Mammary epithelial cell (primary cell): Measurements from ENCODE around the gene UBFD1.

ENCODE experiments used
- CTCF ChIP-seq, 2 donors: IDR thresholded peaks in 1 of 2; conservative IDR thresholded peaks in 1 of 2; 2 replicates each; pipeline ENCODE4 v1.5.1; 2011 to 2012; ENCODE audit warnings: inconsistent platforms in 2 of 2, low read length in 2 of 2, mild to moderate bottlenecking in 2 of 2, control low read depth in 1 of 2, low read depth in 1 of 2; ENCODE audit not compliant: insufficient read depth in 1 of 2; ENCODE audit errors: extremely low read depth in 1 of 2
- EZH2 ChIP-seq: IDR thresholded peaks from 2 replicates; pipeline ENCODE4 v1.6.1; 2012; ENCODE audit warnings: low read length, inconsistent platforms, borderline replicate concordance

- TF ChIP-seq CTCF (conservative IDR thresholded peaks at IDR 0.05 in 1 of 2, IDR thresholded peaks at IDR 0.05 in 1 of 2; ENCODE audit: extremely low read depth in 1 of 2, insufficient read depth in 1 of 2, low read depth in 1 of 2, low read length in 2 of 2) (no peak), EZH2 (no peak)
These were observed 24.2 kb downstream of the UBFD1 start for GRCh38 chr16:23581764-23582163.
